Omental fat pad (tissue), 4 donors: Measurements from ENCODE around the gene TRIM52. TPM values are rescaled to one million over a fixed set of nuclear protein-coding genes. Genes with fewer than 3 reads are reported as not detected.

ENCODE experiments used
- ATAC-seq: fragments of 150-250 bp; one replicate; pipeline ENCODE4 v1.9.1; 2016; ENCODE audit warnings: mild to moderate bottlenecking, moderate library complexity; ENCODE audit not compliant: low FRiP score
- DNase-seq: peaks from one replicate; pipeline ENCODE4 v3.0.0-alpha.2; 2019; ENCODE audit warnings: low spot score
- total RNA-seq, 4 donors: library from RNA; depleted of rRNA; stranded (reverse); fragments of >200 nt; gene quantifications; one replicate each; pipeline ENCODE4 v1.1.0, GENCODE V29; 2016
- TF ChIP-seq, protein P1 (sequence below), 3 donors: fragments of 450-650 bp; IDR thresholded peaks; one replicate each; pipeline ENCODE4 v1.5.1; 2016 to 2017; ENCODE audit warnings: antibody characterized with exemption in 3 of 3, mild to moderate bottlenecking in 3 of 3, moderate library complexity in 2 of 3

The TRIM52 gene
- total RNA-seq, 4 donors from 2014 or later = 9.8 to 19.7 (median 14.5) TPM

DNA sequence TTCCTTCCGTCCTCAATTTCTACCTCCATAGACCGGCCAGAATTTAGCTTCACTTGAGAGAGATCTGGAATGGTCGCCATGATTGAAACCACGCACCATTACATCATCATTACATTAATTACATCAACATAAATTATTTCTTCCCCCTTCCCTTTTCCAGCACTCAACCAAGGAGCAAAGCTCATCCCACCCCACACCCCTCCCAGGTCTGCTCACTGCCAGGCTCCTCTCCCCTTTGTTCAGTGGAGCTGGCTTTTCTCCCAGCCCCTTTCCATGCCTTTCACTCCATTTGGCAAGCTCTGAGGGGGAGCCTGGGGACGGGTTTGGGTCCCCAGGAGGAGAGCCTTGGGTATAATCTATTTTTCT is 25.6 kb downstream of the TRIM52 start:
- DNase-seq = no peak
- TF ChIP-seq, protein P1, sequence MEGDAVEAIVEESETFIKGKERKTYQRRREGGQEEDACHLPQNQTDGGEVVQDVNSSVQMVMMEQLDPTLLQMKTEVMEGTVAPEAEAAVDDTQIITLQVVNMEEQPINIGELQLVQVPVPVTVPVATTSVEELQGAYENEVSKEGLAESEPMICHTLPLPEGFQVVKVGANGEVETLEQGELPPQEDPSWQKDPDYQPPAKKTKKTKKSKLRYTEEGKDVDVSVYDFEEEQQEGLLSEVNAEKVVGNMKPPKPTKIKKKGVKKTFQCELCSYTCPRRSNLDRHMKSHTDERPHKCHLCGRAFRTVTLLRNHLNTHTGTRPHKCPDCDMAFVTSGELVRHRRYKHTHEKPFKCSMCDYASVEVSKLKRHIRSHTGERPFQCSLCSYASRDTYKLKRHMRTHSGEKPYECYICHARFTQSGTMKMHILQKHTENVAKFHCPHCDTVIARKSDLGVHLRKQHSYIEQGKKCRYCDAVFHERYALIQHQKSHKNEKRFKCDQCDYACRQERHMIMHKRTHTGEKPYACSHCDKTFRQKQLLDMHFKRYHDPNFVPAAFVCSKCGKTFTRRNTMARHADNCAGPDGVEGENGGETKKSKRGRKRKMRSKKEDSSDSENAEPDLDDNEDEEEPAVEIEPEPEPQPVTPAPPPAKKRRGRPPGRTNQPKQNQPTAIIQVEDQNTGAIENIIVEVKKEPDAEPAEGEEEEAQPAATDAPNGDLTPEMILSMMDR (IDR thresholded peaks at IDR 0.05) = no peak
- ATAC-seq = no peak

DNA sequence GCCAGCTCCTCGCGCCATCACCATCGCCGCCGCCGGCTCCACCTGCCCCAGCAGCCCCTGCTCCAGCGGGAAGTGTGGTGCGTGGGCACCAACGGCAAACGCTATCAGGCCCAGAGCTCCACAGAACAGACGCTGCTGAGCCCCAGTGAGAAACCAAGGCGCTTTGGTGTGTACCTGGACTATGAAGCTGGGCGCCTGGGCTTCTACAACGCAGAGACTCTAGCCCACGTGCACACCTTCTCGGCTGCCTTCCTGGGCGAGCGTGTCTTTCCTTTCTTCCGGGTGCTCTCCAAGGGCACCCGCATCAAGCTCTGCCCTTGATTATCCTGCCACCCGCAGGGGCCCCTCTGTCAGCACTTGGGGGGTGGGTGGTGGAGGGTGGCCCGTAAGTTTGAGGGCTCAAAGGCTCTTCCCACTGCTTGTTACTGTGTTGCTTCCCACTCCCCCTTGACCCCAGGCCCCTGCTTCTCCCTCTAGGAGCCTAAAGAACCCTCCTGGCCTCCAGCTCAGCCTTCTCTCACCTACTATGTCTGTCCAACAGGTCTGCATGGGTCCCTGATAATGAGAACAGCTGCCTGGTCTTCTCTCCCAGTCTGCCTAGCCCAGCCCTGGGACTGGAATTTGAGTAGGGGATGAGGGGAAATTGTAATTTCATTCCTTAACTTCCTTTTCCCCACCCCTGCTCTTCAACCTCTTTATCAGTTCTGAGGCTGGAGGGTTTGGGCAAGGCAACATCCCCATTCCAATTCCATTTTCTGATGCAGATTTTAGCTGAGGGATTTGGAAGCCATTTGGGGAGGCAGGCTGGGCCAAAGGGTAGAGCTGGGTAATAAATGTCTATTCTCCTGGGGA is 26.3 kb downstream of the TRIM52 start:
- ATAC-seq (no peak), DNase-seq (no peak)
- TF ChIP-seq, protein P1 (IDR thresholded peaks at IDR 0.05) = no peak

DNA sequence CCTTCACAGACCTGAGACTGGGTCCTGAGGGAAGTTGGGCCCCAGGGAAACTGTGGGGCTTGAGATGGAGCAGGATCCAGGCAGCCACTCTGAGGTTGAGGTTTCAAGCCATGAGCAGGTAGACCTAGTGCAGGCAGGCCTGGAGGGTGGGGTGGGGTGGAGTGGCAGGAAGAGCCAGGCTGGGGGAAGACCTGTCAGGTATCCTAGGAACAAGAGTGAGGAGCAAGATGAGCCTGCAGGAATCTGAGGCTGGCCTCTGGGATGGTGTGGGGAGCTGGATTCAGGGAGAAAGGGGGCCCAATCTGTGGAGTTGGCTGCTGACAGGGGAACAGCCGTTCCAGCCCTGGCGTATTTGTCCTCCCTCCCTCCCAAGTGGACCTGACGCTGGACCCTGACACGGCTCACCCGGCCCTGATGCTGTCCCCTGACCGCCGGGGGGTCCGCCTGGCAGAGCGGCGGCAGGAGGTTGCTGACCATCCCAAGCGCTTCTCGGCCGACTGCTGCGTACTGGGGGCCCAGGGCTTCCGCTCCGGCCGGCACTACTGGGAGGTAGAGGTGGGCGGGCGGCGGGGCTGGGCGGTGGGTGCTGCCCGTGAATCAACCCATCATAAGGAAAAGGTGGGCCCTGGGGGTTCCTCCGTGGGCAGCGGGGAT is 27.0 kb downstream of the TRIM52 start:
- ATAC-seq (no peak), DNase-seq (no peak)
- TF ChIP-seq, protein P1 (IDR thresholded peaks at IDR 0.05) = no peak

DNA sequence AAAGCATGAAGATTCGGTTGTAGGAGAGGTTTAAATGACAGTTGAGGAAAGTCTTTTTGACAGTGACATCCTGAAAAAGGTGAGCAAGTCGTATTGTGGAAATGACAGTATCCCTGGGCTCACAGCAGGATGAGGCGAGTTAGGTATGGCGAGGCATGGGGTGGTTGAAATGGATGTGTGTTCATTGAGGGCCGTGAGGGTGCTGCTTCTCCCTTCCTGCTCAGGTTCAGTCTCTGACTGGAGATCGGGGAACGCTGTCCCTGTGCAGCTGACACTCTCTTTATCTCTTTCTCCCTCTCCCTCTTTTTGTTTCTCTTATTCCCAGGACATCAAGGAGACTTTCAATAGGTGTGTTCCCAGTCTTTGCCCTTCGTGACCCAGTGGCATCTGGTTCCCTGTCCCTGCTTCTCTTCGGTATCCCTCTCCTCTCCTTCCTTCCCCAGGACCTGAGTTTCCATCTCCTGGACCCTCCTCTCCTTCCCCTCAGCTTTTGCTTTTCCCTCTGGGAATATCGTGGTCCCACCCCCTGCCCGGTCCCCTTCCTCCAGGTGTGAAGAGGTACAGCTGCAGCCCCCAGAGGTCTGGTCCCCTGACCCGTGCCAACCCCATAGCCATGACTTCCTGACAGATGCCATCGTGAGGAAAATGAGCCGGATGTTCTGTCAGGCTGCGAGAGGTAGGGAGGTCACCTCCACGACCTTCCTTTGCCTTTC is 27.7 kb downstream of the TRIM52 start:
- TF ChIP-seq, protein P1 (IDR thresholded peaks at IDR 0.05) = no peak
- DNase-seq = no peak
- ATAC-seq = no peak

DNA sequence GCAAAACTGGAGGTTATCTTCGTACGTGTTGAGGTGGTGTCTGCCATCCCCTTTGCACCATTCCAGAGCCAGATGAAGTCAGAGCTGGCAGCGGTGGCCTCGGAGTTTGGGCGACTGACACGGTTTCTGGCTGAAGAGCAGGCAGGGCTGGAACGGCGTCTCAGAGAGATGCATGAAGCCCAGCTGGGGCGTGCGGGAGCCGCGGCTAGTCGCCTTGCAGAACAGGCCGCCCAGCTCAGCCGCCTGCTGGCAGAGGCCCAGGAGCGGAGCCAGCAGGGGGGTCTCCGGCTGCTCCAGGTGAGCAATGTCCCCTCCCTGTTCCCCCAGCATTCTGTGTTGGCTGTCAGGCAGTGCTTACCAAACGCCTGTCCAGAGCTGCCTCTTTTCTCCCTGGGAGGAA is 28.4 kb downstream of the TRIM52 start:
- no peak for ATAC-seq
- TF ChIP-seq, protein P1 (IDR thresholded peaks at IDR 0.05) = no peak
- no peak for DNase-seq

DNA sequence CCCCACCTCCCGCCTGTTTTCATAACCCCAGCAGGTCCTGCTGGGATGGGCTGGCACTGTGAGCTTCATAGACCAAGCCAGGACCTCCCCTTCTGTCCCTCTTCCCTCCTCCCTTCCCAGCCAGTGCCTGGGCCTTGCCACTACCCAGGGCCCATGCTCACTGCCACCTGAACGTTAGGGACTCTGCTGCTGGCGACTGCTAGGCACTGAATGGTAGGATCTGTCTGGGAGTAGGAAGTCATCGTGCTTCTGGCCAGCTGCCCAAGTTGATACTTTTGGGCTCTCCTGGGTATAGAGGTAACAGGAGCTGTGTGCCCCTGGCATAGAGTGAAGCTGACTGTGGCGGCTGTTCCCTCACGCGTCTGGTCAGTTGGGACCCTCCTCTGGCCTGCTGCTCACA is 29.5 kb downstream of the TRIM52 start:
- no peak for DNase-seq
- TF ChIP-seq, protein P1 (IDR thresholded peaks at IDR 0.05) = no peak
- no peak for ATAC-seq
